HUDEP-2 (cell line): ENCODE results near the gene BANP.
"Not testable (repeated sequence)": the region's sequence is repeated elsewhere in the genome, so short reads cannot be mapped to it uniquely, and the experiment has no call there.

ENCODE experiments used
- DNase-seq, 76 experiments: peaks; one replicate each; lab custom pipeline; 2025; ENCODE audit not compliant: unreplicated experiment in 76 of 76; lab: John Stamatoyannopoulos, UW

Gene BANP

GRCh38 chr16:87964049-87964659, 12.9 kb downstream of the BANP start:
- no peak for DNase-seq

- no peak for DNase-seq
Observed at GRCh38 chr16:87965417-87965816, 14.2 kb downstream of the BANP start.

GRCh38 chr16:87966064-87966645, 14.9 kb downstream of the BANP start:
- DNase-seq: no peak

- no peak for DNase-seq
Observed at GRCh38 chr16:87966685-87967185, 15.5 kb downstream of the BANP start.

GRCh38 chr16:87968541-87968940, 17.3 kb downstream of the BANP start:
- DNase-seq: no peak

GRCh38 chr16:87970186-87970585, 19.0 kb downstream of the BANP start:
- DNase-seq: no peak

GRCh38 chr16:87971933-87972332, 20.7 kb downstream of the BANP start:
- DNase-seq: no peak

GRCh38 chr16:87973717-87974116, 22.5 kb downstream of the BANP start:
- DNase-seq: no peak

- no peak for DNase-seq
Observed at GRCh38 chr16:87974178-87974577, 22.9 kb downstream of the BANP start.

- DNase-seq: no peak
Observed at GRCh38 chr16:87976665-87977064, 25.4 kb downstream of the BANP start.

GRCh38 chr16:87978127-87978526, 26.9 kb downstream of the BANP start:
- DNase-seq: no peak

GRCh38 chr16:87979352-87979751, 28.1 kb downstream of the BANP start:
- DNase-seq: no peak

- DNase-seq: not testable (repeated sequence)
Observed at GRCh38 chr16:87979911-87980630, 28.8 kb downstream of the BANP start.

GRCh38 chr16:87981376-87981775, 30.1 kb downstream of the BANP start:
- not testable (repeated sequence) for DNase-seq

- DNase-seq: no peak
Observed at GRCh38 chr16:87982581-87983041, 31.4 kb downstream of the BANP start.

GRCh38 chr16:87983072-87983736, 32.0 kb downstream of the BANP start:
- DNase-seq: not testable (repeated sequence)

GRCh38 chr16:87983737-87984097, 32.5 kb downstream of the BANP start:
- DNase-seq: not testable (repeated sequence)

GRCh38 chr16:87984180-87984579, 32.9 kb downstream of the BANP start:
- not testable (repeated sequence) for DNase-seq

GRCh38 chr16:87984632-87985267, 33.5 kb downstream of the BANP start:
- DNase-seq: no peak

GRCh38 chr16:87985493-87985892, 34.3 kb downstream of the BANP start:
- DNase-seq: not testable (repeated sequence)

- DNase-seq: peak in 1 of 76 experiments; percentile 2
Observed at GRCh38 chr16:87986361-87986849, 35.2 kb downstream of the BANP start.
